Measurements from ENCODE around the gene IL17REL. TPM values are rescaled to one million over a fixed set of nuclear protein-coding genes. Genes with fewer than 3 reads are reported as not detected.
A peak's percentile ranks its signal among the peaks of the same experiment; 100 is the strongest.

Gene IL17REL
- not detected for total RNA-seq (ENCODE audit: insufficient read depth, low replicate concordance)

DNA sequence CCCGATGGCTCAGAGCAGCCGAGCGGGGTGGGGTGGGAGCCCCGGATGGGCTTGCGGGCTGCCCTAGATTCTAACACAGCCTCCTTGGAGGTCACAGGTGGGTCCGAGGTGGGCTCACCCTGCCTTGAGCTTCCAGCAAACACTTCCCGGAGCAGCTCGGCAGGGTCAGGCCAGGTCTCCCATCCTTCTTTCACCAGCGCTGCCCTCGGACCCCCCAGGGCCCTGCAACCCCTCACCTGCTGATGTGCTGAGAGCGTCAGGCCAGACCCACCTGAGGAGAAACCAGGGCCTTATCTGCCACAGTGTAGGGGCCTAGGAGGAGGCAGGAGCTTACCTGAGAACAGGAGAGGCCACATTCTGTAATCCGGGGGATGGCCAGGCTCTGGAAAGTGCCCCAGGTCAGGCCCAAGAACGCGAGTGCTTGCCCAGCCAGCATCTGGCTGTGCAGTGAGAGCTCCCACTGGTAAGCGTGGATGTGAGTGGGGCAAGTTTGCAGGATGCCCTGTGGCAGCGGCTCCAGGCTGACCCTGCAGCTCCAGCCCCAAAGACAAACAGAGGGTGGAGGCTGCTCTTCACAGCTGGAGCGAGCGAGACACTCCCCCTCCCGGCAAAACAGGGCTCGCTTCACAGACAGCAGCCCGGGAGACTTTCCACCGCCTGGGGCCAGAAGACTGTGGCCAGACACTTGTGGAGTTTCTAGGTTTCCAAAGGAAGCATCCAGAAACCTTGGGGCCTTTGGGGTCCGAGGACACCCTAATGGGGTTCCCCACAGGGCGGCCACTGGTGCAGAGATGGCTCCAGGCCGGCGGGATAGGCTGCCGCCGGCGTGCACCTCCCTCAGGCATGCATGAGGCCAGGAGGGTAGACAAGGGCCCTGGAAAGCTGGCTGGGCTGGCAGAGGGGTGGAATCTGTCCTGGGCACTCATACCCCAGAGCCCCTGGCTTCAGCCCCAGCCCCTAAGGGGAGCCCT is at the start of gene IL17REL:
Gene IL17REL, minus strand, starts transcription at position 555 of the 971 bp plus-strand sequence. Its CDS starts 119 bp downstream, at position 436.
- peak; percentile 37 for DNase-seq (ENCODE audit: low spot score)

DNA sequence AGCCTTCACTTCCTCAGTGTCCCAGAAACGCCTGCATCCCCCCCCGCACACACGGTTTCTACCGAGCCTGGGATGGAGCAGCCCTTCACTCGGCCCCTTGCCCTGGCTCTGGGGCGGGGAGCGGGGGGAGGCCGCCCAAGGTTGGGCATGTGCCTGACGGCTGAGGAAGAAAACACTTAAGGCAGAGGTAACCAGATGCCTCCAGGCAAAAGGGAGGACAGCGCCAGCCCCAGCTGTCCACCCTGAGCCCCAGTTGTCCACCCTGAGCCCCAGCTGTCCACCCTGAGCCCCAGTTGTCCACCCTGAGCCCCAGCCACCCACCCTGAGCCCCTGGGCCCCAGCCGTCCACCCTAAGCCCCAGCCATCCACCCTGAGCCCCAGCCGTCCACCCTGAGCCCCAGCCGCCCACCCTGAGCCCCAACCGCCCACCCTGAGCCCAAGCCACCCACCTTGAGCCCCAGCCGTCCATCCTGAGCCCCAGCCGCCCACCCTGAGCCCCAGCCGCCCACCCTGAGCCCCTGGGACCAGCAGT is 49.3 kb upstream of the IL17REL start:
- DNase-seq (ENCODE audit: low spot score): peak; percentile 57

DNA sequence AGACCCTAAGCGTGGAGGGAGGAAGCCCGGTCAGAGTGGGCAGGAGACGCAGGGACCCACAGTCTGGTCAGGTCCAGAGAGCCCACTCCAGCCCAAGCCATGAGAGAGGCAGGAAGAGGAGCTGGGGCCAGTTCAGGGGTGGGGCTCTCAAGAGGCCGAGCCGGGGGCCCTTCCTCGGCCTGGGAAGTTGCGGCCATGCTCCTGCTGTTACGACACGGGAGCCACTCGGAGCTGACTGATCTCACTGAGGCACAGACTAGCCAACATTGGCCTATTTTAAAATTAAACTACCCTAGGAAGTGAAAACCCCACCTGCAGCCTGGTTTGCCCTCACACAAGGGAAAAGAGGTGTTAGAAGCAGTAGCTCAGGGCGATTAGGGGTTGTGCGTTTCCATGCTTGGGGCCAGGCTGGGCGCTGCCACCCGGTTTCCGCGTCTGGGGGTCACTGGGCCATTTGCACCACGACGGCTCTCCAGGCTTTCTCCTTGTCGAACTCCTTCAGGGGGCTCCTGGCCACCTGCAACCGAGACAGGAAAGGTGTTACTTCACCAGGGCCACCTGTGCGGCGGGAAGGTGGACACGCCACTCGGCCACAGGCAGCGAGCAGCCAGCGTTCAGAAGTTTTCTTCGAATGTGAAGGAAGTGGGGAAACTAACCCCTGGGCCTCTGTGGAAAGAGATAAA is 48.7 kb upstream of the IL17REL start:
- no peak for DNase-seq (ENCODE audit: low spot score)

DNA sequence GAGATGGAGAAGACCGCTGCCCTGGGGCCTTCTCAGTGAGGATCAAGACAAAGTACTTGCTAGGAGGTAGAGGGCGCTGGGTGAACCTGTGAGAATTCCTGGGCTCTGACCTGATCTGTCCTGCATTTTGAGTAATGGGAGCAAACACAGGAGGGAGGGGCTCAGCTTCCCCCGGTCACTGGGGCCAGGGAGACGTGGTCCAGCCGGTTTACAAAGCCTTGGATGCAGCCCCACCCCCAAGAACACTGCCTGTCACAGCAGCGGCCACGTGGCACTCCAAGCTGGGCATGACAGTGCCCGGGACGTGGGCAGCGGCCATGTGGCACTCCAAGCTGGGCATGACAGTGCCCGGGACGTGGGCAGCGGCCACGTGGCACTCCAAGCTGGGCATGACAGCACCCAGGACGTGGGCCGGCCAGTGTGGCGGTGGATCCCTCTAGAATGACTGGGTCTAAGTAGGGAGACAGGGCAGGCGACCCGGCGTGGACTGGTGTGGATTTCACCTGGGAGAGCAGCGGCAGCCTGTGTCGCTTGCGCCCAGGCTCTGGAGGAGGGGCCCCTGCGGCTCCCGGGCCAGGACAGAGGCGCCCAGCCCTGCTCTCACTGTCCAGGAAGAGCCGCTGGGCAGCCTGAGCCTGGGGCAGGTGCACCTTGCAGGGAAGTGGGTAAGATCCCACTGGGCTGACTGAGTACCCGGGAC is 48.0 kb upstream of the IL17REL start:
- no peak for DNase-seq (ENCODE audit: low spot score)

DNA sequence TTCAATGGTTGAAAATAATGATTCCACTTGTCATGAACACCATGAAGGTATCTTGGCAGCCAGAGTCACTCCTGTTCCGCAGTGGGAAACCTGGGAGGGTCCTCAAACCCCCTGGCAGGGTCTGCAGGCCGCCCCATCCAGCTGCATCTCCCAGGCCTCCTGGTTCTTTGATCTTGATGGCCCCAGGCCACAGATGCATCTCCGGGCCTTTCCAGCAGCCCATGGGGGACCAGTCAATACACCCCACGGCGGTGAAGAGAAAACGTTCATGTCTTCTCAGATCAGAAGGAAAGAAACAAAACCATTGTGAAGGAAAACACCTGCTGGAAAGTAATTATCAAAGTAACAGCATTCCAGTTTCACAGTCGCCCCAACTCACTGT is 47.3 kb upstream of the IL17REL start:
- no peak for DNase-seq (ENCODE audit: low spot score)

DNA sequence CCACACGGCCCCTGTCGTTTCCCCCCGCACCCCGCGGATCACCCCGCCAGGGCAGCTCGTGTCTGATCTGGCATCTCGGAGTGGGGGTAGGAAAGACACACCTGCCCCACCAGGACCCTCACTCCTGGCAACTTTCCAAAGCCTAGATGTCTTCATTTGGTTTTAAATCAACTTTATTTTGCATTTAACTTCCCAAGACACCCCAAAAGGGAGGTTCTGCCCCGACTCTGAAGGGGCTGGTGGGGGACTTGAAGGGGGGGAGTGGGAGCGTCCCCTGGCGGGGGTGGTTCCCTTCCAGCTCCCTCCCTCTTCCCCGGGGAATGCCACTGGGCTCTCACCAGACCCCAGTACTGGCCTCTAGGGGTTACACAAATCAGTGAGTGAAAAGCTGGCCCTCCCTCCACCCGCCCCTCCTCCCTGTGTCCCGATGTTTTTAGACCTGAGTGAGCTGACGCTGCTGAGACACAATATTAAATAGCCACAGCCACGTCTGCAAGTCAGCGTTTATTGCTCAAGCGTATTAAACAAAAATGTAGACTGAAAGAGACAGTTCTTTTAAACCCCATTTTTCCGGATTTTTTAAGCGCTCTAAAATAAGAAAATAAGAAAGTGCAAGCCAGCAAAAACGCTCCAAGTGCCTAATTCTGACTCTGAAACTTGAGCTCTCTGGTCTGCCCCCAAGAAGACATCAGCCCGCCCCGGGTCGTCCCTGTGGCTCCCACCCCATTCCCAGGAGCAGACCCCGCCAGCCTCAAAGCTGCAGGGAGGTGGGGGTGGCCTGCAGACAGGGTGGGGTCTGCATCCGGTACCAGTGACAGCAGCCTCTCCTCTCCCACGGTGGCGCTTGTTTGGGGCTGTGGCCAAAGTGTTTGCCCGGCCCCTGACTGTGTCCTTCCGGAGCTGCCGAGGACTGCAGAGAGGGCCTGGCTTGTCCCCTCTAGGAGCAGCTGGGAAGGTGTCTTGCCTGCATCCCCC is 46.6 kb upstream of the IL17REL start:
- peak; percentile 89 for DNase-seq (ENCODE audit: low spot score)

DNA sequence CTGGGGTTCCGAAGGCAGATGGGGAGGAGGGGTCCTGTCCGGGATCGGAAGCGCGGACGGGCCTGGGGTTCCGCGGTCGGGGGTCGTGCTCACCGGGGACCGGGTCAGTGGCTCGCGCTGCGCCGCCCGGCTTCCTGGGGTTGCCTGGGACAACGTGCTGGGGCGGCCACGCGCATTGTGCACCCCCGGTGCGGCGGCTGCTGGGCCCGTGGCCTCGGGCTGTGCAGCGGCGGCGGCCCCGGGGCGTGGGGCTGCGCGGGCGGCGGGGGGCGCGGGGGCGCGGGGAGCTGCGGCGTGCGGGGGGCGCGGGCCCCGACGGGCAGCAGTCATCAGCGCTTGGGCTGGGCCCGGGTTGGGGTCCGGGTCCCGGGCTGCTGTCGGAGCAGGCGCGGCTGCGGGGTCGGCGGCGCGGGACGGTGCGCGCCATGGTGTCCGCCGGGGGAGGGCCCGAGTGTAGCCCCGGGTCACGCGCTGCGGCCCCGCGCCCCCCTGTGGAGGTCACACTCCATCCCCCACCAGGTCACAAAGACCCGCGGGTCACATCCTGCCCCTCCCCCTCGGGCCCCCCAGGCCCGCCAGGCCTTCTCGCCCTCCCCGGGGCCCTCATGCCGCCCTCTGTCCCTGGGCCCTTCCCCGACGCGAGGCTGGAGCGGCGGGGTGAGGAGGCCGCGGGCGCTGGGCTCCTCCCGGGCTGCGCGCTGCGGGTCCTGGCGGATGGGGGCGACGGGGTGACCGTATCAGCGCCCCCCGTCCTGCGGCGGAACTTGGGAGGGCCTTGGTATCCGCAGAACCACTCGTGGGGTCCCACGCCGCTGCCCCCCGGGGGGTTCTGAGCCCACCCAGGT is 45.7 kb upstream of the IL17REL start, which contains the start of gene TTLL8:
Gene TTLL8, minus strand, starts transcription at position 238 of the 845 bp plus-strand sequence.
- no peak for DNase-seq (ENCODE audit: low spot score)

DNA sequence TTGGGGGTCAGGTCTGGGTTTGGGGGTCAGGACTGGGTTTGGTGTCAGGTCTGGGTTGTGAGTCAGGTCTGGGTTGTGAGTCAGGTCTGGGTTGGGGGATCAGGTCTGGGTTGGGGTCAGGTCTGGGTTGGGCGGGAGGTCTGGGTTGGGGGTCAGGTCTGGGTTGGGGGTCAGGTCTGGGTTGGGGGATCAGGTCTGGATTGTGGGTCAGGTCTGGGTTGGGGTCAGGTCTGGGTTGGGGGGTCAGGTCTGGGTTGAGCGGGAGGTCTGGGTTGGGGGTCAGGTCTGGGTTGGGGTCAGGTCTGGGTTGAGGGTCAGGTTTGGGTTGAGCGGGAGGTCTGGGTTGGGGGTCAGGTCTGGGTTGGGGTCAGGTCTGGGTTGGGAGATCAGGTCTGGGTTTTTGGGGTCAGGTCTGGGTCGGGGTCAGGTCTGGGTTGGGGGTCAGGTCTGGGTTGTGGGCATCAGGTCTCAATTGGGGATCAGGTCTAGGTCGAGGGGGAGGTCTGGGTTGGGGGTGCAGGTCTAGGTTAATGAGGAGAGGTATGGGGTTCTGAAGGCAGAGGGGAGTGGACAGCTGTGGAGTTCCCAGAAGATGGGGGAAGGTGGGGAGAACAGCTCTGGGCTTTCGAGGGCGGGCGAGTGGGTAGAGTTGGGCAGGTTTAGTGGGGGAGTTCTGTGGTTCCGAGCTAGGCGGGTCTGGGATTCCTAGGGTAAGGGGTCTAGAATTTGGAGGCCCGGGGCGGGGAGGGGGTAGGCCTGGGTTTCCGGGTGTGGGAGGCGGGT is 44.9 kb upstream of the IL17REL start:
- DNase-seq (ENCODE audit: low spot score): no peak

DNA sequence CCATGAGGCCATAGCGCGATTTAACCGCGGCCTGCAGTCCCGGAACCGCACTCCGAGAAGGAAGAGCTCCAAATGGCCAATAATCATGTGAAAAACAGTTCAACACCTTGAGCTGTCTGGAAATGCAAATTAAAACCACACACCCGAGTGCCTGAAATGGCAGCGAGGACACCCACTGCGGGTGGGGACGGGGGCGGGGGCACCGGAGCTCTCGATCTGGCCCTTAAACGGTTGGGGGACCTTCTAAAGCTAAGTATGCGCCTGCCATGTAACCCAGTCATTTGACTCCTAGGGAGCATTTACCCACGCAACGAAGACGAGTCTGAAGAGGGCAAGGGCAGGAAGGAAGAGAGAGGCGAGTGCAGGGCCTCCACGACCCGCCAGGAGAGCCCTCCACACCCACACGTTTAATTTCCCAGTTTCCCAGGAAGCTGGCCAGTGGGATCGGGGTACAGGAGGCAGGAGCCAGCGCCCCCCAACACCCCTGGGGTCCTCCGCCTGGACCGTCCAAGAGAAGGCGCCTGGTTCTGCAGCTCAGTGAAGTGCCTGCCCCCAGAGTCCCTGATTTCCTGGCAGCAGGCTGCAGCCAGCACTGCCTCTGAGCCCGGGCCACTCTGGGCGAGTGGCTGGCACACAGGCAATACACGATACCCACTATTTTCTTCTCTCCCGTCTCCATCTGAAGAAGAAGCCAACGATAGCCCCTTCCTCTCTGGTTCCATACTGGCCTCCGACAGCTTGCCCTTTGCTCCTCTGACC is 43.8 kb upstream of the IL17REL start:
- DNase-seq (ENCODE audit: low spot score): no peak

DNA sequence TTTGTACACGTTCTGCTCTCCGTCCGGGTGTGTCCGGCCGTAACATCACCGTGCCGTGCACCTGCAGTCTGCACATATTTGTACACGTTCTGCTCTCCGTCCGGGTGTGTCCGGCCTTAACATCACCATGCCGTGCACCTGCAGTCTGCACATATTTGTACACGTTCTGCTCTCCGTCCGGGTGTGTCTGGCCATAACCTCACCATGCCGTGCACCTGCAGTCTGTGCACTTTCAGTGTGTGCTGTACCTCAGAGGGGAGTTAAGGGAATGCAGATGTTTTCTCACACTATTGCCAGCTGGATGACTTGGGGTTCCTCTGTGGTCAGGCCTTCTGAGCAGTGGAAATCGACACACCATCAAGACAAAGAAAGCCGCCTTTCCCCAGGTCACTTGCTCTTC is 41.3 kb upstream of the IL17REL start:
- DNase-seq (ENCODE audit: low spot score): no peak

DNA sequence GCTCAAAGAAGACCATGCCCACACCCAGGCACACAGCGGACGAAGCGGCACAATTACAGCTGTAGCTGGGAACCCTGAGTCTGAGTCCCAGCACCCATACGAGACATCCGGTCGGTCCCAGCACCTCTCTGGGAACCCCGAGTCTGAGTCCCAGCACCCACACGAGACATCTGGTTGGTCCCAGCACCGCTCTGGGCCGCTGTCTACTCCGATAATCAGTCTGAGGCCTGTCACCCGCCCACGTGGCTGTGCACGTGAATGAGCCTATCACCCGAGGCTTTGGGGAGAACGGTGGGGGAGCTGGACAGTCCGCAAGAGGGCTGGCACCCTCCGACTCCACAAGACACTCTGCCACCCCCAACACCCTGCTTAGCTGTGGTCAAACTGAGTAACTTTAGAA is 39.4 kb upstream of the IL17REL start:
- no peak for DNase-seq (ENCODE audit: low spot score)

DNA sequence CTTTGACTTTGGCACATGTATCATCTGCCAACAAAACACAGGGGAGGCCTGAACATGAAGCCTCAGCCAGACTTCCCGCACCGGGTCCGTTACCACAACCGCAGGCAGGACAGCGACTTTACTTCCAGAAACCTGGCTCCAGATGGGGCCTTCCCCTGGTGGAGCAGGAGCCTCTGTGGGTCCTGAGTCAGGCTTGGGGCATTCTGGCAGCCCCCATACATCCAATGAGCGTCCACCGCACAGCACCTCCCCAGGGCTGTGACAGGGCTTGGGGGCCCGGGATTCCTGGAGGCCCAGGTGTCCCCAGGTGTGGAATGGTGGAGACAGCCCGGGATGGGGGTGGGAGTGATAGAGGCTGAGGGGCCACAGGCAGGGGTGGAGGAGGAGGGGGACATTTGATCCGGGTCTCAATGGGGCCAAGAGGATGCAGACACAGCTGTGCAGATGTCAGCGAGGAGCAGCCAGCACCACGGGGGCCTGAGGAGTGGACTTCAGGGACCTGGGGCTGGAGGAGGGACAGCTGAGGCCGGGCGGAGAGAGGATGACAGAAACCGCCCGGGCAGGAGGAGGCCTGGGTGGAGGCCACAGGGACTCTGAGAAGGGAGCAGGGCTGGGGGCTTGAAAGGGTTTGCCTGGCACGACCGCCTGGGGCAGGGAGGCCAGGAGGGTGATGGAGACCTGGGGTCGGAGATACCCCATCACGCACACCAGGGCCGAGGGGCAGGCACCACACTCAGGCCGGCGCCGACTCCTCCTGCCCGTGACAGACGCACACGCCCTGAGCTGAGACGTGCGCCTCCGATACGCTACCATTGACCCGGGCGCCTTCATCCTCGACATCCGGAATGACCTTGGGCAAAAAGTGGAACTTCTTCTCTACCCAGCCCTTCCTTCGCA is 37.0 kb upstream of the IL17REL start:
- DNase-seq (ENCODE audit: low spot score): no peak

DNA sequence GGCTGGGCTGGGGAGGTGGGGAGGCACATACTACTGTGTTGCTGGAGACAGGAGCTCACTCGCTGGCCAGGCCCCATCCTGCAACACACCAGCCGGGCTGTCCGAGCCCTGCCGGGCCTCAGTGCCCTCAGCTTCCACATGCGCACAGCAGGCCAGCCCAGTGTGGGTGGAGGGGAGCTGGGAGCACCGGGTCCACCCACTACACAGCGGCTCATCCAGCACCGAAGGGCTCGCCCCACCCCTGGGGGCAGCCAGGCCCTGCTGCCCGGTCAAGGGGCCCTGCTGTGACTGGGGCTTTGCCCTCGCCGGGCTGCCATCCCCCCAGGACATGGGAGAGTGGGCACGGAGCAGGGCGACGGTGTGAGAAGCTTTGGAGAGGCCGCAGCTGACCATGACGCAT is 36.3 kb upstream of the IL17REL start:
- DNase-seq (ENCODE audit: low spot score): no peak

DNA sequence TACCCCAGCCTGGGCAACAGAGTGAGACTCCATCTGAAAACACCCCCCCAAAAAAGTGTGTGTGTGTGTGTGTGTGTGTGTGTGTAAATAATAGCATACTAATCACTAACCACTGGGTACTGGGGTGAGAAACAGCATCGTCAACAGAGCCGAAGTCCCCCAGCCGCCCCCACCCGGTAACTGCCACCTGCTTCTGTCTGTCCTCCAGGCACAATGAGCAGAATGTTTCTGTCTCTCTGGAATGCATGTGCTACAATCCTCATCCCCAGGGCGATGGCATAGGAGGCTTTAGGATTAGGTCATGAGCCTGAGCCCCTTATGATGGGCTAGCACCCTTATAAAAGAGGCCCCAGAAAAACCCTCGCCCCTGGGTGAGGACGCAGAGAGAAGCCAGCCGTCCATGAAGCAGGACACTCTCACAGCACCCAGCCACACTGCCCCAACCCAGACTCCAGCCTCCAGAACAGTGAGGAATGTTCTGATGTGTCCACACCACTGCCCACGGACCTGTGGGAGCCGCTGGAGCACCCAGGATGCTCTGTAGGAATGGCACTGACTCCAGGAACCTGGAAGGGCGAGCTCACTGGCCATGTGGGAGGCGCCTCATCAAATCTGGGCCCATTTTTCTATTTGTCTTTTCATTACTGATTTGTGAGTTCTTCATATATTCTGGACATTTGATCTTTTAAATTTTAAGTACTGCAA is 35.6 kb upstream of the IL17REL start:
- no peak for DNase-seq (ENCODE audit: low spot score)

DNA sequence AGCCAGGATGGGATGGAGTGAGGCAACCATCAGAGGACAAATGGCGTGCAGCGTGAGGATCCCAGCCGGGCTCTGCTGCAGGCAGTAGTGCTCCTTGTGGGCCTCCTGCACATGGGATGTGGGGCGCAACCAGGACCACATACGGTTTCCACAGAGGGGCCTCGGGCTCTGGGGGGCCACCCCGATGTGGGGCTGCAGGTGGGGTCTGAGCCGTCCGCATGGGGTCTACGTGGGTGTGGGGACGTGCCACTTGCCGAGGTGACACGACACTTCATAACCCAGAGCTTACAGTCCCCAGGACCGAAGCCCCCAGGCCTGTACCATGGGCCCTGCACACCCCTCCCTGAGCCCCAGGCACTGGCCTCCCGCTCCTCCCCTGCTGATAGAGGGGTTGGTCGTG is 34.8 kb upstream of the IL17REL start:
- DNase-seq (ENCODE audit: low spot score): no peak

DNA sequence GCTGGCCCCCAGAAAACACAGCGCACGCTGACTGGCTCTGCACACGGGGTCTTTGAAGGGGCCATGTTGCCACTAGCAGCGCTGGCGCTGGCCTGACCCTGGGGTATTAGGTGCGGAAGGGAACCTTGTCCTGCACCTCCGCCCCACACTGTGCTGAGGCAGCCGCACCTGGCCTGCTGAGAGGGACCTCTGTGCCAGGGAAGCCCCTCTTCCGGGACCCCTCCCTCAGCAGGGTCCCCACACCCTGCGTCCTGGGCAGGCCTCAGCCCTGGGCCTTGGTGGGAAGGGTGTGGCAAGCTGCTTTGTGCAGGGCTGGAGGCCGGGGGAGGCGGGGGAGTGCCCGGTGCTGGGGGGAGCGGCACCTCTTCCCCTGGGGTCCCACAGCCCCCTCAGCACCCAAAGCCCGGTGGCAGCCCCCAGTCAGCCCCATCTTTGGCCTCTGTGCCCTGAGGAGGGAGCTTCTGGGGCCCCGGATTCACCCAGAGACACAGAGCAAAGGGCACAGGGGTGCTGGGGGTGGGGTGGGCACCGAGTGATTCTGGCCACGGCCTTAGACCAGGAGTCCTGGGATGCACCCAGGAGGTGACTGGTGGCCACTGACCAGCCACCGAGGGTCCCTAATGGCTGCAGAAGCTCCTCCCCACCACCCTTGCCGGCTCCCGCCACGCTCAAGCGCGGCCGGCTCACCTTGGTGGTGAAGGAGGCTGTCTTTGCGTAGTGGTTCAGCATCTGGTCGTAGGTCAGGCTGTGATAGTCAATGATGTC is 34.1 kb upstream of the IL17REL start:
- no peak for DNase-seq (ENCODE audit: low spot score)
